Ramos (cell line): Measurements from ENCODE around the gene PLEKHN1.
"Not testable (repeated sequence)": the region's sequence is repeated elsewhere in the genome, so short reads cannot be mapped to it uniquely, and the experiment has no call there.

Experiments used
- in situ Hi-C: fragments of 300-500 bp; cut with MboI; formaldehyde crosslinking; loops from one replicate; pipeline ENCODE4 v1.14.3; 2022; ENCODE audit warnings: low sequenced_read_pairs; ENCODE audit not compliant: unreplicated experiment

PLEKHN1 gene

DNA sequence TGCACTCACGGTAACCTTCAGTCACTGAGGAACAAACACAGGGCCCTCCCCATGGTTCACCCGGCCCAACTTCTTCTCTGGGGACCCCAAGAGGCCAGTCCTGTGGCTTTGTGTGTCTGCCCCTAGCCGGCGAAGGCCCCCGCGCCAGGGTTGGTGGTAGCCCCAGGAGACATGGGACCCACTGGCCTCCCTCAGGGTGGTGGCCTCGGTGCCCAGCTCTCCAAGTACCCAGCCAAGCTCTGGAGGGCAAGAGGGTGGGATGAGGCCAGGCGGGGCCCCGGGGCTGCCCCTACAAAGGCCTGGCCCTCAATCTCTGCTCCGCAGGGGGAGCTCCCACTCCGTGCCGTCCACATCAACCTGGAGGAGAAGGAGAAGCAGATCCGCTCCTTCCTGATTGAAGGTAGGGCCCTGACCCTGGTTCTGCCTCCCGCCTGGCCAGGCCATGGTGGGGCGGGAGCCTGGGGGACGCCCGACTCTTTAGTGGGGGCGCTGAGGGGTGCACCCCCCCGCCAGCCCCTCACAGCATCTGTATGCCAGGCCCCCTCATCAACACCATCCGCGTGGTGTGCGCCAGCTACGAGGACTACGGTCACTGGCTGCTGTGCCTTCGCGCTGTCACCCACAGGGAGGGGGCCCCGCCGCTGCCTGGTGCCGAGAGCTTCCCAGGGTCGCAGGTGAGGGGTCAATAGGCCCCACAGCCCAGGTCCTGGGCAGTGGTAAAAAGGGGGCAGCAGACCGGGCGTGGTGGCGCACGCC lies 5.6 kb downstream of the PLEKHN1 start:
- in situ Hi-C loops = no loop called here

DNA sequence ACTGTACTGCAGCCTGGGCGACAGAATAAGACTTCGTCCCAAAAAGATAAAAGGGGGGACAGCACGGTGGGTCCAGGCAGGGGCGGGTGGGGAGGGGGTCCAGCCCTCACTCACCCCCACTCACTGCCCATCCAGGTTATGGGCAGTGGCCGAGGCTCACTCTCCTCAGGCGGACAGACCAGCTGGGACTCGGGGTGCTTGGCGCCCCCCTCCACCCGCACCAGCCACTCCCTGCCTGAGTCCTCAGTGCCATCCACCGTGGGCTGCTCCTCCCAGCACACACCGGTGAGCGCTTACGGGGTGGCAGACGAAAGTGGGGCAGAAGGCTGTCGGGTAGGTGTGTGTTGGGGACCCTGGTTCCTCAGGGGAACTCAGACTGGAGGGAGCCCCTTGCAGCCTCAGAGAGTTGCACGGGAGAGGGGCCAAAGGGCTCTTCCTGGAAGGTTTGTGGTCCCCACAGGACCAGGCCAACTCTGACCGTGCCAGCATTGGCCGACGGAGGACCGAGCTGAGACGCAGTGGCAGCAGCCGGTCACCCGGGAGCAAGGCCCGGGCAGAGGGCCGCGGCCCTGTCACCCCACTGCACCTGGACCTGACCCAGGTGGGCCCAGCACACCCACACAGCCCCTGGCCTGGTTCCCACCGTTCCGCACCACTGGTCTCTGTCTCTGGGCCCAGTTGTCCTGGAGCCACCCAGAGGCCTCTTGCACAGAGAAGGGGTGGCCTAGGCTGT lies 6.6 kb downstream of the PLEKHN1 start:
- in situ Hi-C loops = no loop called here

DNA sequence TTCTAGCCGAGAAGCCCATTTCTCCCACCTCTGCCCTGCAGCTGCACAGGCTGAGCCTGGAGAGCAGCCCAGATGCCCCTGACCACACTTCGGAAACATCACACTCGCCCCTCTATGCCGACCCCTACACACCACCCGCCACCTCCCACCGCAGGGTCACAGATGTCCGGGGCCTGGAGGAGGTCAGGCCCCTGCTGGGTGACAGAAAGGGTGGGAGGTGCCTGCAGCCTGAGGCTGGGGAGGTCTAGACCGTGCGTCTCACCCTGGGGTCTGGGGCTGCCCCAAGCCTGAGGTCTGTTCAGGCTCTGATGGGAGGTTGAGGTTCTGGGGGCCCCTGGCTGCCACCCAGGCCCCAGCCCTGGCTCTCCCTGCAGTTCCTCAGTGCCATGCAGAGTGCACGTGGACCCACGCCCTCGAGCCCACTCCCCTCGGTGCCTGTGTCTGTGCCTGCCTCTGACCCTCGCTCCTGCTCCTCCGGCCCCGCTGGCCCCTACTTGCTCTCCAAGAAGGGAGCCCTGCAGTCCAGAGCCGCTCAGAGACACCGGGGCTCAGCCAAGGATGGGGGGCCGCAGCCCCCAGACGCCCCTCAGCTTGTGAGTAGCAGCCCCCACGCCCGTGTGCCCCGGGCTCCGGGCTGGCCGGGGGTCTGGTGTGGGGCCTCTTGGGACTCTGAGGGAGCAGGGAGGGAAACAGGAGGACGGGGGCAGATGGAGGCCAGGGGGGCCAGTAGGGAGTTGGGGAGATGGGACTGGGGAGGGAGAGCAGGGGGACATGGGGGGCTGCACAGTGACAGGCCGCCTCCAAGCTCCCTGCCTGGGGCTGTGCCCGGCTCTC lies 7.4 kb downstream of the PLEKHN1 start:
- in situ Hi-C loops = no loop called here

DNA sequence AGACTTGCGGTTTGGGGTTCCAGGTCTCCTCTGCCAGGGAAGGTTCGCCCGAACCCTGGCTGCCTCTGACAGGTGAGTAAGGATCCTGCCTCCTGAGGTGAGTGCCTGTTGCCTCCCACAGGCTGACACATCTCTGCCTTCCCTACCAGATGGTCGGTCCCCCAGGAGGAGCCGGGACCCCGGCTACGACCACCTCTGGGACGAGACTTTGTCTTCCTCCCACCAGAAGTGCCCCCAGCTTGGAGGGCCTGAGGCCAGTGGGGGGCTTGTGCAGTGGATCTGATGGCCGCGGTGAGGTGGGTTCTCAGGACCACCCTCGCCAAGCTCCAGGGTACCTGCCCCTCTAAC lies 8.0 kb downstream of the PLEKHN1 start:
- in situ Hi-C loops = no loop called here

DNA sequence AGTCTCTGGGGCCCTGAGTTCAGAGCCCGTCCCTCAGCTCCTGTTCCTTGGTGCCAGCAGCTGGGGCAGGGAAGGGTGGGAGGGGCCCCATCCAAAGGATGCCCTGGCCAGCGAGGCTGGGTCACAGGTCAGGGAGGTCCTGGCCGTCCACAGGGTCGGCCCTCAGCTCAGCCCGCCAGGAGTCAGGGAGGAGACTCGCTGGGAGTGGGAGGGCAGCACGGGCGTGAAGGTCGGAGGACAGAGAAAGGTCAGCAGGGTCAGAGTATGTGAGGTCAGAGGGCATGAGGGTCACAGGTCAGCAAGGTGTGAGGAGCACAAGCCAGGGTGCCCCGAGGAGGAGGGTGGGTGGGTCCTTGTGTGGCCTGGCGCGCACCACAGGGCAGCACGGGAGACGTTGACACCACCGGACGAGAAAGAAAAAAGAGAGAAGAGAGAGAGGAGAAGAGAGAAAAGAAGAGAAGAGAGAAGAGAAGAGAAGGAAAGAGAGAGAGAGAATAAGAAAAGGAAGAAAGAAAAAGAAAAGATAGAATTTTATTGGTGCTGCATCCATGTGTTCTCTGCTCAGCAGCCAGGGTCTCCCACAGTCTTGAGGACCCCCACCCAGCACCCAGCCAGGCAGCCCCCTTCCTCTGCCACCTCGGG lies 8.5 kb downstream of the PLEKHN1 start:
- in situ Hi-C loops = no loop called here

DNA sequence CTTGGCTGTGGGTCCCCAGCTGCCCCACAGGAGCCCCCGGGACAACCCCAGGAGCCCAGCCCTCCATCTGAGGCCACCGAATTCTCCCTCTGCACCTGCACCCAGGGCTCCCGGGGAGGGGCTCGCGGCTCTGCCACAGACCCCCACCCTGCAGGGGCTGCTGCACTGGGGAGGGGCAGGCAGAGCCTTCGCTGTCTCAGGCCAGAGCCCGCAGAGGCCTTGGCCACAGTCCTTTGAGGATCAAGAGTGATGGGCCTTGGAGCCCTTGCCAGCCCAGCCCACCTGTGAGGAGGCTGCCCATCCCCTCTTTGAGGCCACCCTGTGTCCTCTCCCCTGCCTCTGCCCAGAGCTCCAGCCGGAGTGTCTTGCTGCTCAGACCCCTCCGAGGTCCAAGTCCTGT lies 9.1 kb downstream of the PLEKHN1 start:
- in situ Hi-C loops = no loop called here

DNA sequence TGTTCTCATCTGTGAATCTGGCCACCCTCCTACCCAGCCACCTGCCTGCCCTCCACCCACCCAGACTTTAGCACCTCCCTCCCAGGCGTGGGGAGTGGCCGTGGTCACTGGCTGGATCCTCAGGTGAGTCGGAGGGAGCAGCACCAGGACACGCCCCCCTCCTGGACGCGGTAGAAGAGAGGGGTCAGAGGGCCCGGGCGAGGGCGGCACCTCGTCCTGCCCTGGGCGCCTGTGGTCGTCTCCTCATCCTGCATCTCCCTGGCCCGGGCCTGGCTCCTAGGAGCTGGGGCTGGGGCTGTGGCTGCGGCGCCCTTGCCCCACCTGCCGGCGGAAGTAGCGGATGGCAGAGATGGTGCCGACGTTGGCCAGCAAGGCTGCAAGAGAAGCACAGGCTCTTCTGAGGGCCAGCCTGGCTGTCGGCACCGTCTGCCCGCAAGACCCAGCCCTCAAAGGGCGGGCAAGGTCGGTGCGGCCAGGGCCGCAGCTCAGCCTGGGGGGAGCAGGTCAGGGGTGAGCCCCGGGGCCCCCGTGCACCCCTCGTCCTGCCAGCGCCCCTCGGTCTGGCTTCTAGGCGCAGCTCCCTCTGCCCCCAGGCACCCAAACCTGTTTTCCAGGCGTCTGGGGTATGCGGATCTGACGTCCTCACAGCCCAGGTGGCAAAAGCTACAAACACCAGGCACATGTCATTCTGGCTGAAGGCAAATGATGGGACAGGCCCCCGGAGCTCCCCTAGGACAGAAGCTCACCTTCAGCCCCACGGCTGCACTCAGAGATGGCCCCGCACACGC lies 9.8 kb downstream of the PLEKHN1 start:
- in situ Hi-C loops = no loop called here

DNA sequence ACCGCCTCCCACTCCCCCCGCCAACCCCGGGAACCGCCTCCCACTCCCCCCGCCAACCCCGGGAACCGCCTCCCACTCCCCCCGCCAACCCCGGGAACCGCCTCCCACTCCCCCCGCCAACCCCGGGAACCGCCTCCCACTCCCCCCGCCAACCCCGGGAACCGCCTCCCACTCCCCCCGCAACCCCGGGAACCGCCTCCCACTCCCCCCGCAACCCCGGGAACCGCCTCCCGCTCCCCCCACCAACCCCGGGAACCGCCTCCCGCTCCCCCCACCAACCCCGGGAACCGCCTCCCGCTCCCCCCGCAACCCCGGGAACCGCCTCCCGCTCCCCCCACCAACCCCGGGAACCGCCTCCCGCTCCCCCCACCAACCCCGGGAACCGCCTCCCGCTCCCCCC lies 10.5 kb downstream of the PLEKHN1 start:
- in situ Hi-C loops = not testable (repeated sequence)

DNA sequence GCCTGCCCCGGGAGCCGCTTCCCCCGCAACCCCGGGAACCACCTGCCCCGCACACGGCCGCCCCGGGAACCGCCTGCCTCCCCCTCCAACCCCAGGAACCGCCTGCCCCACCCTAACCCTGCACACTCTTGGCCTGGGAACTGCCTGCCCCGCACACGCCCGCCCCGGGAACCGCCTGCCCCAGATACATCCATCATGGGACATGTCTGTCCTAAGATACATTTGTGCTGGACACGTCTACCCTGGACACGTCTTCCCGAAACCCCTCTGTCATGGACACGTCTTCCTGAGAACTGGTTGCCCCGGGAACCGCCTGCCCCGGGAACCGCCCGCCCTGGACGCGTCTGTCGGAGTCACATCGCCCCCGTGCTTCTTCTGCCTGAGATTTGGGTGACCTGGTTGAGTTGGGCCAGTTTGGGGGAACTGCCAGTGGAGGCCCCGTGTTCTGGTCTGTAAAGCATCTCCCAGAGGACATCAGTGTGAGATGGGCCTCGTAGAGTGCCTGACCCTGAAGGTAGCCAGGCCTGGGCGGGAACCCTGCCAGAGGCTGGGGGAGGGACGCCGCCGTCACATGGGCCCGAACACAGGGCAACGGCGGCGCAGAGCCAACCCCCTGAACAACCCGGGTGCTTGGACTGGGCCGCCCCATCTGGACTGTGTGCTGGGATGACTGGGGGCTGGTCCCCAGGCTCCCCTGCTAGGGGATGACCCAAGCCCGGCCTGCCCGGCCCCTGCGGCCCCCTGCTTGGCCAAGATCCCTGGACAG lies 12.0 kb downstream of the PLEKHN1 start:
- in situ Hi-C loops = no loop called here

DNA sequence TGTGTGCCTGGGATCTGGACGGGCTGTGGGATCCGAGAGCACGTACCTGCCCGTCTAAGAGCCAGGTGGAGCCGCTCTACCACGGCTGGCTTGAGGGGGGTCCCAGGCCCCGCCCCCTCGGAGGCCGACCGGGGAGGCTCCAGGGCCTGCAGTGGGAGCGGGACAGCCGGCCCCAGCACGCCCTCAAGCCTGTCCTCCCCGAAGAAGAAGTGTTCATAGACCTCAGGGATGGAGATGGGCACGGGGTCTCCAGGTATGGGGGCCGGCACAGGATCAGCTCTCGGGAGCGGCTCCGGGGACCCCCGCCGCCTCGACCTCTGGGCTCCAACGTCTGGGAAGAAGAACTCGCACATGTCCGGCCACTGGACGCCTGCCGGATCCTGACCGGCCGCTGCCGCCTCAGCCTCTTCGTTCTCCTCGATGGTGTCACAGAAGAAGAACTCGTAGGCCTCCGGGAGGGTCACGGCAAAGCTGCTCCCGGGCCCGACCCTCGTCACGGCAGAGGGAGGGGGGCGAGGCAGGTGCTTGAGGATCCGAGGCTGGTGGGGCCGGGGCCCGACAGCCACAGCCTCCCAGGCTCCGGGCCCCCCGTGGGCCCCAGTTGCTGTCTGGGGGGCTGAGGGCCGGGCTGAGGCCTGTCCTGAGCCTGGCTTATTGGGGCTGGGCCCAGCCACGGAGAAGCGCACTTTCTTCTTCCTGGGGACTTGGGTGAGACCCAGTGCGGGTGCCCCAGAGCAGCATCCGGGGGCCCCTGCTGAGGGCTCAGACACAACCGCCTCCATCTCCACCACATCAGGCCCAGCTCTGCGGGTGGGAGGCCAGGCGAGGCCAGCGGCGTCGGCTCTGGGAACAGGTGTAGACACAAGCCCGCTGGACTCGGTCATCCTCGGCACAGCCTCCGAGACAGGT lies 12.8 kb downstream of the PLEKHN1 start:
- in situ Hi-C loops = no loop called here

DNA sequence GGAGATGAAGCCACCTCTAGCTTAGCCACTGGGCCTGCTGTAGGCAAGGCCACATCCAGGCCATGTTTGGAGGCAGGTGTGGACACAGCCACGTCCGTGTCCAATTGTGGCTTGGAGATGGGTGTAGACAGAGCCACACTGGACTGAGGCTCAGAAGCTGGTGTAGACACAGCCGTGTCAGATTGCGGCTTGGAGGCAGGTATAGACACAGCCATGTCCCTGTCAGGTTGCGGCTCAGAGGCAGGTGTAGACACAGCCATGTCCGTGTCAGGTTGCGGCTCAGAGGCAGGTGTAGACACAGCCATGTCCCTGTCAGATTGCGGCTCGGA lies 13.4 kb downstream of the PLEKHN1 start:
- in situ Hi-C loops = no loop called here

DNA sequence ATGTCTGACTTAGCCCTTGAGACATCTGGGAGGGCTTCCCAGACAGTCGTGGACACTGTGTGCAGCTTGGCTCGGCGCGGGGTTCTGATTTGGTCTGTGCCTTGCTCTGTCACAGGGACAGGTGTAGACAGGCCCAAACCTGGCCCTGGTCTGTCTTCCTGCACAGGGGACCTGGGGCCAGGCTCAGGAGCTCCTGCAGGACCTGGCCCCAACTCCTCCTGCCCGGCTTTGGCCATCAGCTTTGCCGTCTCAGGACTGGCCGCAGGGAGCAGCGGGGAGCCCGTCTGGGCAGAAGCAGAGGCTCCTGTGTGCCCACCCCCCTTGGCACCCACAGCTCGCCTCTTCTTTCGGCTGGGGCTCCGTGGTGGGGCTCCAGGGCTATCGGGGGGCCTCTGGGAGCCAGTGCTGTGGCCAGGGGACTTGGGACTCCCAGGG lies 13.9 kb downstream of the PLEKHN1 start:
- in situ Hi-C loops = no loop called here

DNA sequence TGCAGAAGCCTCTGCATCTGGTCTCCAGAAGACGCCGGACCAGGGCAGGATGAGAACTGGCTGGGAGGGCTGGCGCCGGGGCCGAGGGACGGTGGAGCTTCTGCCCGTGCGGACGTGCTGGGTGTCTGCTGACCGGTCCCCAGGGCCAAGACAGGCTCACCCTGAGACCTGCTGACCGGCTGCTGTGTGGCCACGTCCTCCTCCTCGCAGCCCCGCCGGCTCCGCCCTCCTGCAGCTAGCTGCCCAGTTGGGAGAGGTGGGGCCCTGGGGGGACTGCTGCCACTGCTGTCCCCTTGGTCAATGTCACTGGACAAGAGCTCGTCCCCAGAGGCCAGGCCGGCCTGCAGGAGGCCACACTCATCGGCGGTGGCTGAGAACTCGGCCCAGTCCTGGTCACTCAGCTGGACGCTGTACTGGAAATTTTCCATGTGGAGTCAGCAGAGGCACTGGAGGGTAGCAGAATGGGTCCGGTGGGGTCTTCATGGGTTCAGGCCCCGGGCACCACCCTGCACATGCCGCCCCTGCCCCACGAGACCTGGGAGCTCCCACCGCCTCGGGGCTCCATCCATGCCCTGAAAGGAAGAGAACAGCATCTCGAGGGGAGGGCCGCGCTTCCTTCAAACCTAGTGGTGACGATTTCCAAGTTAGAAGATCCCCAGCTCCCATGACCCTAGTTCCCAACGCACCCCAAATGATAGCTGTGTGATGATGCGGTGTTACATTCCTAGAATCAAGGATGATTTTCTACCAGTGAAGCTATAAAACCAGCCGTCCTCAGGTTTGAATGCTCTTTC lies 14.5 kb downstream of the PLEKHN1 start:
- in situ Hi-C loops = no loop called here

DNA sequence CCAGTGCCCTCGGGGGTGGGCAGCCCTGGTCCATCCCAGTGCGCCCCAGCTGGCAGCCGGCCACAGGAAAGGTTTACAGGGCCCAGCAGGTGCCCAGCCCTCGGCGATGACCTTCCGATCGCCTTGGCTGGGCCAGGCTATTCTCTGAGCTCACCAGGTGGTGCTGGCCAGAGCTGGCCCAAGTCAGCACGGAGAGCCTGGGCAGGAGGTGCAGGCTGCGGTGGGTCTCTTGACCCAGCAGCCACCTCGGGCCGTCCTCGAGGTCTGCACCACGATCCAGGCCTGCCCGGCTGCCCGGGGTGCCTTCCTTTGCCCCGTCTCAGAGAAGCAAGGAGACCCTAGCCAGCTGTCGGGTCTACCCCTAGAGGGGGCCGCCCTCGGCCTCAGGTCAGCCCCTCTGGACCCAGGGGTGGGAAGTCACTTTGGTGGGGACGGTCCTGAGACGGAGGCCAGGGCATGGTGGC lies 15.2 kb downstream of the PLEKHN1 start:
- in situ Hi-C loops = no loop called here

DNA sequence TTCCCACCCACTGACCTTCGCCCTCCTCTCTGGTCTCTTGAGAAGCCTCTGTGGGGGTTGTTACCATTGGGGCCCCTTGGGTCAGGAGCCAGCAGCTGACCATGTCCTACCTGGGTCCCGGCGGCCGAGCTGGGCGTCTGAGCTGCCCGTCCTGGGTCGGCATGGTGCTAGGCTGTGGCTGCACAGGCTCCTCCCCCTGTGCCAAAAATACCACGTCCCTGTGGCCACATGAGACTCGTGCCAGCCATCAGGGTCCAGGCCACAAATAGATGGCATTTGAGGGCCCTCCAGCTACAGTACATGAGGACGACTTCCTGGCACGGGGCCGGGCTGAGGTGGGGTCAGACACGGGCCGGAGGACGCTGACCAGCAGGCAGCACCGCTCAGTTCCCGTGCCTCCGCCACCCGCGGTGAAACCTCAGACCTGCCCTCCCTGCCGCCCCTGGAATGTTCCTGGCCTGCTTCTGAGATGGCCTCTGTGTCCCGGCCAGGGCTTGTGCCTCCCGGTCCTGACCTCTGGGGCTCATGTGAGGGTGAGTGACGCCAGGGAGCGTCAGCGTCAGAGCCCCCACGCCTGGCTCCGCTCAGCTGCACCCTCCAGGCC lies 15.8 kb downstream of the PLEKHN1 start, which contains the start of gene PERM1:
Gene PERM1 (minus strand): TSS at position 139 of the 604 bp plus-strand sequence. CDS start 1,064 bp downstream, outside the sequence.
- in situ Hi-C loops = no loop called here

DNA sequence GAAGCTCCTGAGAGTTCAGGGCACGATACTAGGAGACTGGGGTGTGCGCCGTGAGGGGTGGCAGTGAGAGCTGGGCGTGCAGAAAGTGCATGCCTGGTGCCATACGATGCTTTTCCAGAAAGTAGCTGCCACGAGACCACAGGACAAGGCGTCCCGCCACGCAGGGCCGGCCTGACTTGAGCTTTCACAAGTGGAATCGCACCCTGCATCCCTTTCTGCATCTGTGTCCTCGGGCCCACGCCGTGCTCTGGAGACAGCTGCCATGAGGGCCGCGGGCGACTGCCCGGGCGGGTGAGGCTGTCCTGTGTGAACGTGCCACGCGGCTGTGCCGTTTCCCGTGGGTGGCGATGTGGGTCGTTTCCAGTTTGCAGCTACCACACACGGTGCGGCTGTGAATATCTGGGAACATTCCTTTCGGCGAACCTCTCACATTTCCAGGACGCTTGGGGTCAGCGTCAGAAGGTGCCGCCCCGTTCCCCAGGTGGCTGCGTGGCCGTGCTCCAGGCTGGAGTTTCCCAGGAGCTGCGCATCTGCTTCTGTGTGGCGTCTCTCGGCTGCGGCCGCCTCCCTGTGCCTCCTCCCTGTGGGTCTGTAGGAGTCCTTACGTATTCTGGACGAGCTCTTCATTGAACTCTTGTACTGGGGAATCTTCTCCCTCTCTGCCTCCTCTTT lies 16.6 kb downstream of the PLEKHN1 start:
- in situ Hi-C loops = no loop called here
